ENCODE data around the gene PCDHA6. TPM values are rescaled to one million over a fixed set of nuclear protein-coding genes. Genes with fewer than 3 reads are reported as not detected.
"Not testable (repeated sequence)": the region's sequence is repeated elsewhere in the genome, so short reads cannot be mapped to it uniquely, and the experiment has no call there.

The PCDHA6 gene
- total and polyA plus RNA-seq, 2 experiments from 2014 or later, result 0.27 to 3.2 TPM

DNA sequence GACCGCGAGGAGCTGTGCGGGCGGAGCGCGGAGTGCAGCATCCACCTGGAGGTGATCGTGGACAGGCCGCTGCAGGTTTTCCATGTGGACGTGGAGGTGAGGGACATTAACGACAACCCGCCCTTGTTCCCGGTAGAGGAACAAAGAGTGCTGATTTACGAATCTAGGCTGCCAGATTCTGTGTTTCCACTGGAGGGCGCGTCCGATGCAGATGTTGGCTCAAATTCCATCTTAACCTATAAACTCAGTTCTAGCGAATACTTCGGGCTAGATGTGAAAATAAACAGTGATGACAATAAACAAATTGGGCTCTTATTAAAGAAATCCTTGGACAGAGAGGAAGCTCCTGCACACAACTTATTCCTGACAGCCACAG is 590 bp downstream of the PCDHA6 start:
- H2AFZ ChIP-seq, result no peak overlapping the region
- no peak overlapping the region for H3K4me3 ChIP-seq
- no peak overlapping the region for H3K4me2 ChIP-seq
- DNase-seq (ENCODE audit: low spot score), result no peak
- no peaks in the 10 kb centered on the region for H3K27me3 ChIP-seq
- H3K9me3 ChIP-seq (ENCODE audit: low read depth), result peaks cover 47% of the 10 kb centered on the region
- TF ChIP-seq, protein P1, sequence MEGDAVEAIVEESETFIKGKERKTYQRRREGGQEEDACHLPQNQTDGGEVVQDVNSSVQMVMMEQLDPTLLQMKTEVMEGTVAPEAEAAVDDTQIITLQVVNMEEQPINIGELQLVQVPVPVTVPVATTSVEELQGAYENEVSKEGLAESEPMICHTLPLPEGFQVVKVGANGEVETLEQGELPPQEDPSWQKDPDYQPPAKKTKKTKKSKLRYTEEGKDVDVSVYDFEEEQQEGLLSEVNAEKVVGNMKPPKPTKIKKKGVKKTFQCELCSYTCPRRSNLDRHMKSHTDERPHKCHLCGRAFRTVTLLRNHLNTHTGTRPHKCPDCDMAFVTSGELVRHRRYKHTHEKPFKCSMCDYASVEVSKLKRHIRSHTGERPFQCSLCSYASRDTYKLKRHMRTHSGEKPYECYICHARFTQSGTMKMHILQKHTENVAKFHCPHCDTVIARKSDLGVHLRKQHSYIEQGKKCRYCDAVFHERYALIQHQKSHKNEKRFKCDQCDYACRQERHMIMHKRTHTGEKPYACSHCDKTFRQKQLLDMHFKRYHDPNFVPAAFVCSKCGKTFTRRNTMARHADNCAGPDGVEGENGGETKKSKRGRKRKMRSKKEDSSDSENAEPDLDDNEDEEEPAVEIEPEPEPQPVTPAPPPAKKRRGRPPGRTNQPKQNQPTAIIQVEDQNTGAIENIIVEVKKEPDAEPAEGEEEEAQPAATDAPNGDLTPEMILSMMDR (IDR thresholded peaks at IDR 0.05; ENCODE audit: poor library complexity), result no peak
- no peak for TF ChIP-seq EZH2 (IDR thresholded peaks at IDR 0.05; ENCODE audit: borderline replicate concordance)
- no peak for TF ChIP-seq EZH2phosphoT487 (IDR thresholded peaks at IDR 0.05; ENCODE audit: low read depth, severe bottlenecking, unreplicated experiment)
- no peaks in the 10 kb centered on the region for H3K4me1 ChIP-seq (ENCODE audit: insufficient read depth)
- H4K20me1 ChIP-seq (ENCODE audit: insufficient read depth, poor library complexity, severe bottlenecking), result no peaks in the 10 kb centered on the region
- H3K79me2 ChIP-seq, result no peaks in the 10 kb centered on the region
- H3K9me2 ChIP-seq (replicated peaks; ENCODE audit: insufficient read depth), result no peaks in the 10 kb centered on the region
- peaks cover 5% of the 10 kb centered on the region for H3K36me3 ChIP-seq (replicated peaks; ENCODE audit: insufficient read depth, low read depth)
- no peak overlapping the region for H3K27ac ChIP-seq
- 95% methylated on average over 18 of the region's 18 CpGs for WGBS (ENCODE audit: low lambda C conversion rate, missing lambda C conversion rate)

DNA sequence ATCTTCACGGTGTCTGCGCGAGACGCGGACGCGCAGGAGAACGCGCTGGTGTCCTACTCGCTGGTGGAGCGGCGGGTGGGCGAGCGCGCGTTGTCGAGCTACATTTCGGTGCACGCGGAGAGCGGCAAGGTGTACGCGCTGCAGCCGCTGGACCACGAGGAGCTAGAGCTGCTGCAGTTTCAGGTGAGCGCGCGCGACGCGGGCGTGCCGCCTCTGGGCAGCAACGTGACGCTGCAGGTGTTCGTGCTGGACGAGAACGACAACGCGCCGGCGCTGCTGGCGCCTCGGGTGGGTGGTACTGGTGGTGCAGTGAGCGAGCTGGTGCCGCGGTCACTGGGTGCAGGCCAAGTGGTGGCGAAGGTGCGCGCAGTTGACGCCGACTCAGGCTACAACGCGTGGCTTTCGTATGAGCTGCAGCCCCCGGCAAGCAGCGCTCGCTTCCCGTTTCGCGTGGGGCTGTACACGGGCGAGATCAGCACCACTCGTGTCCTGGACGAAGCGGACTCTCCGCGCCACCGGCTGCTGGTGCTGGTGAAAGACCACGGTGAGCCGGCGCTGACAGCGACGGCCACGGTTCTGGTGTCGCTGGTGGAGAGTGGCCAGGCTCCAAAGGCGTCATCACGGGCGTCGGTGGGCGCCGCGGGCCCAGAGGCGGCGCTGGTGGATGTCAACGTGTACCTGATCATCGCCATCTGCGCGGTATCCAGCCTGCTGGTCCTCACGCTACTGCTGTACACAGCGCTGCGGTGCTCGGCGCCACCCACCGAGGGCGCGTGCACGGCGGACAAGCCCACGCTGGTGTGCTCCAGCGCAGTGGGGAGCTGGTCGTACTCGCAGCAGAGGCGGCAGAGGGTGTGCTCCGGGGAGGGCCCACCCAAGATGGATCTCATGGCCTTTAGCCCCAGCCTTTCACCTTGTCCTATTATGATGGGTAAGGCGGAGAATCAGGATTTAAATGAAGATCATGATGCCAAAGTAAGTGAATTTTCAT is 2.0 kb downstream of the PCDHA6 start:
- not testable (repeated sequence) for H3K4me3 ChIP-seq; H3K4me1 ChIP-seq (ENCODE audit: insufficient read depth); H4K20me1 ChIP-seq (ENCODE audit: insufficient read depth, poor library complexity, severe bottlenecking); H3K79me2 ChIP-seq; H2AFZ ChIP-seq; H3K27me3 ChIP-seq; H3K36me3 ChIP-seq (replicated peaks; ENCODE audit: insufficient read depth, low read depth); DNase-seq (ENCODE audit: low spot score); H3K9me2 ChIP-seq (replicated peaks; ENCODE audit: insufficient read depth); H3K4me2 ChIP-seq; H3K27ac ChIP-seq
- peaks cover 47% of the 10 kb centered on the region for H3K9me3 ChIP-seq (ENCODE audit: low read depth)
- WGBS (ENCODE audit: low lambda C conversion rate, missing lambda C conversion rate), result over 99% methylated on average over 91 of the region's 106 CpGs

DNA sequence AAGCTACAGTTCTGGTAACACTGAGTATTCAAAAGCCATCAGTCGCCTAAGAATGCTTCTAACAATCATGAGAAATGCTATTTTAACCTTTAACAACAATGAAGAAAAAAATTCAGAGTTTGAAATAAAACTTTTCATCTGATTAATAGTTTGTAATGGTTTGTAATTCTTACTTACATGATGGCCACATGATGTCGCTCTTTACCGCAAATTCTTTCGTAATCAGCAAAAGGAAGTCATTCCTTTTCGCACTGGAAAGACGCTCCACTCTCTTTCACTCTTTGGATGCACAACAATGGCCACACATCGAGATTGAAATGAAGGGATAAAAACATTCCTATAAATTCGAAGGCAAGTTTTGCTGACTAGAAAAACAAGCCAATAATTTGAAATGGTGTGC is 6.2 kb downstream of the PCDHA6 start, which contains the start of gene PCDHA7:
PCDHA7 (plus strand) TSS at position 277 of the 400 bp plus-strand sequence; CDS start at position 392, 115 bp downstream.
- no peaks in the 10 kb centered on the region for H3K27me3 ChIP-seq
- H3K9me3 ChIP-seq (ENCODE audit: low read depth), result peaks cover 26% of the 10 kb centered on the region
- no peak for TF ChIP-seq EZH2 (IDR thresholded peaks at IDR 0.05; ENCODE audit: borderline replicate concordance)
- no peak for TF ChIP-seq EZH2phosphoT487 (IDR thresholded peaks at IDR 0.05; ENCODE audit: low read depth, severe bottlenecking, unreplicated experiment)
- TF ChIP-seq, protein P1 (IDR thresholded peaks at IDR 0.05; ENCODE audit: poor library complexity), result no peak
- H3K27ac ChIP-seq, result no peak within 1 kb of the TSS
- DNase-seq (ENCODE audit: low spot score), result no peak
- no peak within 1 kb of the TSS for H3K4me3 ChIP-seq
- no peaks in the 10 kb centered on the region for H4K20me1 ChIP-seq (ENCODE audit: insufficient read depth, poor library complexity, severe bottlenecking)
- H3K36me3 ChIP-seq (replicated peaks; ENCODE audit: insufficient read depth, low read depth), result peaks cover 5% of the 10 kb centered on the region
- no peaks in the 10 kb centered on the region for H3K4me1 ChIP-seq (ENCODE audit: insufficient read depth)
- no peaks in the 10 kb centered on the region for H3K79me2 ChIP-seq
- 89% methylated on average over 8 of the region's 8 CpGs for WGBS (ENCODE audit: low lambda C conversion rate, missing lambda C conversion rate)
- H3K9me2 ChIP-seq (replicated peaks; ENCODE audit: insufficient read depth), result no peaks in the 10 kb centered on the region
- no peak within 1 kb of the TSS for H3K4me2 ChIP-seq
- H2AFZ ChIP-seq, result no peak within 1 kb of the TSS

DNA sequence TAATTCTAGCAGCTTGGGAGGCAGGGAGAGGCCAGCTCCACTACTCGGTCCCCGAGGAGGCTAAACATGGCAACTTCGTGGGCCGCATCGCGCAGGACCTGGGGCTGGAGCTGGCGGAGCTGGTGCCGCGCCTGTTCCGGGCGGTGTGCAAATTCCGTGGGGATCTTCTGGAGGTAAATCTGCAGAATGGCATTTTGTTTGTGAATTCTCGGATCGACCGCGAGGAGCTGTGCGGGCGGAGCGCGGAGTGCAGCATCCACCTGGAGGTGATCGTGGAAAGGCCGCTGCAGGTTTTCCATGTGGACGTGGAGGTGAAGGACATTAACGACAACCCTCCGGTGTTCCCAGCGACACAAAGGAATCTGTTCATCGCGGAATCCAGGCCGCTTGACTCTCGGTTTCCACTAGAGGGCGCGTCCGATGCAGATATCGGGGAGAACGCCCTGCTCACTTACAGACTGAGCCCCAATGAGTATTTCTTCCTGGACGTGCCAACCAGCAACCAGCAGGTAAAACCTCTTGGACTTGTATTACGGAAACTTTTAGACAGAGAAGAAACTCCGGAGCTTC is 6.8 kb downstream of the PCDHA6 start:
- 92% methylated on average over 28 of the region's 38 CpGs for WGBS (ENCODE audit: low lambda C conversion rate, missing lambda C conversion rate)
- H3K4me2 ChIP-seq, H3K4me3 ChIP-seq: not testable (repeated sequence)

More for the DNA sequence above, 6.8 kb downstream of the PCDHA6 start:
- not testable (repeated sequence) for H3K9me2 ChIP-seq (replicated peaks; ENCODE audit: insufficient read depth); DNase-seq (ENCODE audit: low spot score); H3K79me2 ChIP-seq; H2AFZ ChIP-seq; H4K20me1 ChIP-seq (ENCODE audit: insufficient read depth, poor library complexity, severe bottlenecking); H3K4me1 ChIP-seq (ENCODE audit: insufficient read depth); H3K27ac ChIP-seq; H3K27me3 ChIP-seq; H3K36me3 ChIP-seq (replicated peaks; ENCODE audit: insufficient read depth, low read depth)
- peaks cover 29% of the 10 kb centered on the region for H3K9me3 ChIP-seq (ENCODE audit: low read depth)

All from hepatocyte (in vitro differentiated cells).